ENCODE results near the gene EGLN1. TPM values are rescaled to one million over a fixed set of nuclear protein-coding genes. Genes with fewer than 3 reads are reported as not detected.

EGLN1 gene
- total and polyA plus RNA-seq, 2 experiments from 2014 or later: 1.9 to 6.0 TPM

- no peak for ATAC-seq
- no peak for DNase-seq (ENCODE audit: low spot score)
- peaks cover 50% of the 10 kb centered on the region for H3K27me3 ChIP-seq (ENCODE audit: insufficient read depth)
- Mint-ChIP-seq H3K36me3 (ENCODE audit: low read depth) (no peaks in the 10 kb centered on the region), H3K9me3 (no peaks in the 10 kb centered on the region), H3K4me1 (peaks cover 14% of the 10 kb centered on the region), H3K27me3 (ENCODE audit: insufficient read depth, low read depth, poor library complexity) (peaks cover 29% of the 10 kb centered on the region), H3K4me3 (no peak overlapping the region), H3K27ac (no peak overlapping the region)
- H3K79me2 ChIP-seq (replicated peaks; ENCODE audit: insufficient read depth): peaks cover 6% of the 10 kb centered on the region
- no peak overlapping the region for H3K4me3 ChIP-seq
- peaks cover 16% of the 10 kb centered on the region for H3K4me1 ChIP-seq (ENCODE audit: insufficient read depth)
- no peak for TF ChIP-seq CTCF (conservative IDR thresholded peaks at IDR 0.05; ENCODE audit: low read depth in 2 of 2)
- TF ChIP-seq ZNF462 (CRISPR knock-in tag; IDR thresholded peaks at IDR 0.05): no peak
- TF ChIP-seq POLR2AphosphoS5 (IDR thresholded peaks at IDR 0.05; ENCODE audit: low read depth): no peak
- no peak for TF ChIP-seq CREB1 (CRISPR knock-in tag; IDR thresholded peaks at IDR 0.05; ENCODE audit: low read depth)
- TF ChIP-seq ZNF331 (CRISPR knock-in tag; IDR thresholded peaks at IDR 0.05; ENCODE audit: low read depth): no peak
- no peak for TF ChIP-seq NANOG (IDR thresholded peaks at IDR 0.05; ENCODE audit: borderline replicate concordance)
- peaks cover 49% of the 10 kb centered on the region for H4K20me1 ChIP-seq (replicated peaks; ENCODE audit: insufficient read depth)
- H3K27ac ChIP-seq (ENCODE audit: low read depth): no peak overlapping the region
- H3K9me2 ChIP-seq (ENCODE audit: insufficient read depth): no peaks in the 10 kb centered on the region
- peaks cover 11% of the 10 kb centered on the region; the same call in 1 of the 2 replicates for H3F3A ChIP-seq (replicated peaks; ENCODE audit: low read depth)
- H3K4me2 ChIP-seq: no peak overlapping the region
- no peak overlapping the region for H2AFZ ChIP-seq
- no peaks in the 10 kb centered on the region for H3K36me3 ChIP-seq (ENCODE audit: insufficient read depth)
Measured at GRCh38 chr1:231417513-231417912, 4.6 kb downstream of the EGLN1 start.
